ENCODE results near the gene B3GALT5. TPM values are rescaled to one million over a fixed set of nuclear protein-coding genes. Genes with fewer than 3 reads are reported as not detected.

B3GALT5 gene
- total RNA-seq, 1 donor from 2014 or later: not detected

DNA sequence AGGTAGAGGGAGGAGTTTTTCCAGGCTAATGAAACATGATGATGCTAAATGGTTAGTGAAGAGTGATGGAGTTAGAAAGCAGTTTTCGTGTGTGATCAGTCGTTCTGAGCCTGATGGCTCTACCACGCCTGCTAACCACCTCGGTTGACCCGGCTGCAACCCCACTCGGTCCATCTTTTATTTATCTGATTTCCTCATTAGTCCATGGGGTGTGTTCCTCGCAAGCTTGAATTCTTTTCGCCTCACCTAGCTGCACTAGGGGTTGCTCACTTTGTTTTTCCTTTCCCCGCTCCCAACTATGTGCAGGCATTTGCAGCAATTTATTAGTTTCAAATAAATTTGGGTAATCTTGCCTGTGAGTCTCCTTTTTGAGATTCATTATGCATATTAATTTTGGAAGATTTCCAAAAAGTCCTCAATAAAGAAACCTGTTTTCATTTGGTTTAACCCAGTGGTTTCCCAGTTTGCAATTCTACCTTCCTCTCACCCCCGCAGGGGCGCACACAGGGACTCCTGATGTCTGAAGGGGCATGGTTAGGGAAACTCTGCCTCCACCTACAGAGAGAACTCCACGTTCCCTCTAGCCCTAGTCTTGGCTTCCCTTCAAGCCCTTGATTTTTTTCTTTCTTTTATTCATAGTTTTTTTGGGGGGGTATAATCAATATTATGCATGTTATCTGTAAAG lies 12.6 kb downstream of the B3GALT5 start:
- H3K9me3 Mint-ChIP-seq: peaks cover 7% of the 10 kb centered on the region
- no peak for DNase-seq
- TF ChIP-seq, protein P1, sequence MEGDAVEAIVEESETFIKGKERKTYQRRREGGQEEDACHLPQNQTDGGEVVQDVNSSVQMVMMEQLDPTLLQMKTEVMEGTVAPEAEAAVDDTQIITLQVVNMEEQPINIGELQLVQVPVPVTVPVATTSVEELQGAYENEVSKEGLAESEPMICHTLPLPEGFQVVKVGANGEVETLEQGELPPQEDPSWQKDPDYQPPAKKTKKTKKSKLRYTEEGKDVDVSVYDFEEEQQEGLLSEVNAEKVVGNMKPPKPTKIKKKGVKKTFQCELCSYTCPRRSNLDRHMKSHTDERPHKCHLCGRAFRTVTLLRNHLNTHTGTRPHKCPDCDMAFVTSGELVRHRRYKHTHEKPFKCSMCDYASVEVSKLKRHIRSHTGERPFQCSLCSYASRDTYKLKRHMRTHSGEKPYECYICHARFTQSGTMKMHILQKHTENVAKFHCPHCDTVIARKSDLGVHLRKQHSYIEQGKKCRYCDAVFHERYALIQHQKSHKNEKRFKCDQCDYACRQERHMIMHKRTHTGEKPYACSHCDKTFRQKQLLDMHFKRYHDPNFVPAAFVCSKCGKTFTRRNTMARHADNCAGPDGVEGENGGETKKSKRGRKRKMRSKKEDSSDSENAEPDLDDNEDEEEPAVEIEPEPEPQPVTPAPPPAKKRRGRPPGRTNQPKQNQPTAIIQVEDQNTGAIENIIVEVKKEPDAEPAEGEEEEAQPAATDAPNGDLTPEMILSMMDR (IDR thresholded peaks at IDR 0.05): no peak
- H3K4me1 Mint-ChIP-seq: no peaks in the 10 kb centered on the region
- ATAC-seq (ENCODE audit: low read depth): no peak
- no peak overlapping the region for H3K4me3 Mint-ChIP-seq
- peaks cover 3% of the 10 kb centered on the region for H3K27me3 Mint-ChIP-seq
- CTCF ChIA-PET: no interaction called here
- no peaks in the 10 kb centered on the region for H3K36me3 Mint-ChIP-seq (ENCODE audit: low read depth)
- intact Hi-C loops (cut with micrococcal nuclease): no loop called here
- no peak overlapping the region for H3K27ac Mint-ChIP-seq
- POLR2A ChIA-PET: no interaction called here

DNA sequence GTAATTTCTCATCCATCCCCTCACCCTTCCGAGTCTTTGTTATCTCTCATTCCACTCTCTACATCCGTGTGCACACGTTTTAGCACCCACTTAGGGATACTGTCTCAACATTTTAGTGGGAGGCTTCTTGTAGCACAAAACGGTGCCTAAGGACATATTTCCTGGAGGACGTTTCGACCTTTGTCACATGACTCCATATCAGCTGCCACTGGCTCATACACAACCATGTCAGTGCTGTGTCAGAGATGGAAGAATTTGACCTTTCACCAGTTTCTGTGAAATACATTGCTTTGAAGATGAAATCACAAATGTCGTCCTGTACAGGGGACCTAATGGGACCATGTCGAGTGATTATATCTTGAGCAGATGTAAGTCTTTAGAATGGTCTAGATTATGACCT lies 15.6 kb downstream of the B3GALT5 start:
- H3K27me3 Mint-ChIP-seq: peaks cover 3% of the 10 kb centered on the region
- peaks cover 7% of the 10 kb centered on the region for H3K9me3 Mint-ChIP-seq
- no peak overlapping the region for H3K4me3 Mint-ChIP-seq
- ChIA-PET CTCF (no interaction called here), POLR2A (no interaction called here)
- H3K36me3 Mint-ChIP-seq (ENCODE audit: low read depth): no peaks in the 10 kb centered on the region
- no peaks in the 10 kb centered on the region for H3K4me1 Mint-ChIP-seq
- ATAC-seq (ENCODE audit: low read depth) (no peak), DNase-seq (no peak)
- TF ChIP-seq, protein P1 (IDR thresholded peaks at IDR 0.05): no peak
- intact Hi-C loops (cut with micrococcal nuclease): no loop called here
- H3K27ac Mint-ChIP-seq: no peak overlapping the region

DNA sequence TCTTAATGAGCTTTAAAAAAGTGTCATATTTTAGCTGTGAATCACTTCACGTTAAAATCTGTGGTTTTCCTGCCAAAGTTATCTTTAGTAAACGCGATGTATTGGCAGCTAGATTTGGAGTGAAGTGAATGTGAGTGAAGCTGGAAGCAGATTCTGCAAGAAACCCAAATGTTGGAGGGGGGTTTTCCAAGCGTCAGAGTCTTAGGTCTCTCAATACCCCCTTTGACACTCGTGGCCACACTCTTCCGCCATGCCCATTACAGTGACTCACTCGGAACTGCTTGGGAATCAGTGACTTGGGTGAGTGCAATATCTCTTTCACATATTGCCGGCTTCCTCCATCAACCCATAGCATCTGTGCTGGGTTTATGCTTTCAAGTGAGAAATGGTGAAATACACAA lies 17.5 kb downstream of the B3GALT5 start:
- TF ChIP-seq, protein P1 (IDR thresholded peaks at IDR 0.05): no peak
- H3K4me1 Mint-ChIP-seq: no peaks in the 10 kb centered on the region
- no peaks in the 10 kb centered on the region for H3K36me3 Mint-ChIP-seq (ENCODE audit: low read depth)

DNA sequence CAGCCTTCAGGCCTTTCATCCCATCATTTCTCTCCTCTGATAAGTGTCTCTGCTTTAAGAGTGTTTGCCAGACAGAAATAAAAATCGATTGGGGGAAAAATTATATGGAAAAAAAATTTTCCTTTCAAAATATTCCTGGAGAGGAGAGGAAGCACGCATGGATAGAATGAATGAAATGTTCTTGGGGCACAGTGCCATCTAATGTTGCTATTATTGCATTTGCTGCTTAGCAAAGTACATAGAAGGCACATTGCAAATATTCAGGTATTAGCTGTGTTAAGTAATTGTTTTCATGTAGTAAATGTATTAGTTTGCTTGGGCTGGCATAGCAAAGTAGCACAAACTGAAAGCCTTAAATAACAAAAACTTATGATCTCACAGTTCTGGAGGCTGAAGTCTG lies 18.1 kb downstream of the B3GALT5 start:
- H3K36me3 Mint-ChIP-seq (ENCODE audit: low read depth): no peaks in the 10 kb centered on the region
- H3K4me1 Mint-ChIP-seq: no peaks in the 10 kb centered on the region
- TF ChIP-seq, protein P1 (IDR thresholded peaks at IDR 0.05): no peak
- DNase-seq (no peak), ATAC-seq (ENCODE audit: low read depth) (no peak)
- POLR2A ChIA-PET: no interaction called here
- peaks cover 2% of the 10 kb centered on the region for H3K9me3 Mint-ChIP-seq
- CTCF ChIA-PET: no interaction called here
- no peak overlapping the region for H3K4me3 Mint-ChIP-seq
- intact Hi-C loops (cut with micrococcal nuclease): no loop called here
- H3K27ac Mint-ChIP-seq: no peak overlapping the region
- peaks cover 3% of the 10 kb centered on the region for H3K27me3 Mint-ChIP-seq

More for the DNA sequence above, 17.5 kb downstream of the B3GALT5 start:
- ChIA-PET POLR2A (no interaction called here), CTCF (no interaction called here)
- H3K27me3 Mint-ChIP-seq: peaks cover 3% of the 10 kb centered on the region
- no peak for DNase-seq
- intact Hi-C loops (cut with micrococcal nuclease): no loop called here
- no peak for ATAC-seq (ENCODE audit: low read depth)
- no peak overlapping the region for H3K4me3 Mint-ChIP-seq
- no peak overlapping the region for H3K27ac Mint-ChIP-seq
- peaks cover 2% of the 10 kb centered on the region for H3K9me3 Mint-ChIP-seq

DNA sequence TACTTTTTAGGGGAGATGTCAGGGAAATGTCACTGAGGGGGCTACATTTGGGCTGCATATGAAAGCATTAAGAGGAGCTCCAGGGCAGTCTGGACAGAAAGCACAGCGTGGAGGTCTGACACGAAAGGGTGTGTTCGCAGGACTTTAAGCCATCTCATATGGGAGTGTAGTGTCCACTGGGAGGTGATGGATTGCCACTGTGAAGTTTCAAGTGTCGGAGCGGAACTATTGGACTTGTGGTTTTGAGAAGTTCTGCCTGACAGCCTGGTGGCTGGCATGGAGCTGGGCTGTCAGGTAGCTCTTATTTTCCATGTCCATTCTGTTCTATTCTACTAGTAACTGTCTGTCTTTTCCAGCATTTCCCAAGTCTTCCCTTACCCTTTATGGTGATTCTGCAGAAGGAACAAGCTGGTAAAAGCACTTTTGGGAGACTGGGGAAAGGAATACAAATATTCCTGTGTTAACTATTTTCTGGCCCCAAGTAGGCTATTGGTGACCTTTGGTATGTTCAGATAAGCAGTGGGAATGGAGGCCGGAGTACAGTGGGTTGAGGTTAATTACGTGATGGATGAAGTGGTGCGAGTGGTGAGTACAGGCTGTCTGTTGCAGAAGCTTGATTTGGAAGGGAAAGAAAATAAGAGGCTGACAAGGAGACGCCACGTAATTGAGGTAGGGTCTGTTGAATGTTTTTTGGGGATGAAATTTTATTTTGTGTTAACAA lies 19.3 kb downstream of the B3GALT5 start:
- no peak overlapping the region for H3K27ac Mint-ChIP-seq
- intact Hi-C loops (cut with micrococcal nuclease): no loop called here
- DNase-seq (no peak), ATAC-seq (ENCODE audit: low read depth) (no peak)
- H3K9me3 Mint-ChIP-seq: peaks cover 2% of the 10 kb centered on the region
- H3K4me3 Mint-ChIP-seq: no peak overlapping the region
- H3K36me3 Mint-ChIP-seq (ENCODE audit: low read depth): no peaks in the 10 kb centered on the region
- peaks cover 3% of the 10 kb centered on the region for H3K27me3 Mint-ChIP-seq
- POLR2A ChIA-PET: no interaction called here
- CTCF ChIA-PET: no interaction called here
- TF ChIP-seq, protein P1 (IDR thresholded peaks at IDR 0.05): no peak
- no peaks in the 10 kb centered on the region for H3K4me1 Mint-ChIP-seq
